HepG2 (cell line): Measurements from ENCODE around the gene OSER1. TPM values are rescaled to one million over a fixed set of nuclear protein-coding genes. Genes with fewer than 3 reads are reported as not detected.

ENCODE experiments used
- ATAC-seq: fragments of 200-7000 bp; cut with Tn5 transposase; 3 replicates; pipeline ENCODE4 v1.9.1; 2020; ENCODE audit warnings: mild to moderate bottlenecking, moderate library complexity
- BruUV-seq: library from RNA; stranded (reverse); fragments of 400-500 nt; replicated peaks from 2 replicates; lab custom pipeline; 2021; lab: Mats Ljungman, UMichigan
- CTCF ChIA-PET: fragments of 300-600 bp; formaldehyde crosslinking; extraction: SDS; loops from one replicate; lab custom pipeline; 2021; ENCODE audit warnings: low total read pairs, inconsistent platforms, low intra/inter-chr PET ratio; lab: Yijun Ruan, JAX
- POLR2A ChIA-PET: fragments of 350-600 bp; sonication (Branson Sonifier 250); formaldehyde crosslinking; loops from one replicate; lab custom pipeline; 2020; ENCODE audit warnings: antibody characterized with exemption, inconsistent platforms; lab: Yijun Ruan, JAX
- DNase-seq: peaks from one replicate; pipeline ENCODE4 v3.0.0-alpha.2; 2015; ENCODE audit warnings: low spot score
- FAIRE-seq: peaks from 3 replicates; lab custom pipeline; 2011; peaks lifted over from hg19 to GRCh38; lab: Jason Lieb, UNC
- H2AFZ ChIP-seq: one replicate; pipeline ENCODE4 v1.6.1; 2011; ENCODE audit warnings: low read length, inconsistent platforms
- H3K27ac ChIP-seq: fragments of 300-600 bp; 3 replicates; pipeline ENCODE4 v1.8.0; 2011; ENCODE audit warnings: mixed run types, mild to moderate bottlenecking, mixed read lengths, low read length, inconsistent platforms; ENCODE audit not compliant: insufficient read depth; ENCODE audit errors: extremely low read length
- H3K27me3 ChIP-seq, 2 experiments: fragments of 200-600 bp in 1 of 2; 2 replicates in 1 of 2; 3 replicates in 1 of 2; pipeline versions ENCODE4 v1.6.0 to v1.8.0; 2011; ENCODE audit warnings: low read length in 2 of 2, mild to moderate bottlenecking in 2 of 2, moderate library complexity in 2 of 2, inconsistent platforms in 1 of 2; ENCODE audit not compliant: insufficient read depth in 2 of 2, control insufficient read depth in 1 of 2
- H3K36me3 ChIP-seq, 2 experiments: fragments of 200-600 bp in 1 of 2; replicated peaks in 1 of 2; 2 replicates in 1 of 2; 3 replicates in 1 of 2; pipeline versions ENCODE4 v1.5.1 to v1.8.0; 2011; ENCODE audit warnings: low read length in 2 of 2, inconsistent platforms in 1 of 2; ENCODE audit not compliant: insufficient read depth in 2 of 2, control insufficient read depth in 1 of 2
- H3K4me1 ChIP-seq: 2 replicates; pipeline ENCODE4 v1.5.1; 2012; ENCODE audit warnings: low read length, inconsistent platforms; ENCODE audit not compliant: insufficient read depth
- H3K4me2 ChIP-seq: 2 replicates; pipeline ENCODE4 v1.6.0; 2011; ENCODE audit warnings: low read depth, low read length, inconsistent platforms
- H3K4me3 ChIP-seq, 3 experiments: fragments of 200-600 bp in 1 of 3; sonication (generic), shearing (Covaris generic) in 1 of 3; replicated peaks in 1 of 3; 2 replicates each; pipeline ENCODE4 v1.5.1; 2011 to 2016; ENCODE audit warnings: low read length in 3 of 3, inconsistent platforms in 2 of 3, low read depth in 2 of 3, mild to moderate bottlenecking in 2 of 3, control low read depth in 1 of 3, mixed read lengths in 1 of 3; ENCODE audit not compliant: insufficient read depth in 1 of 3
- H3K79me2 ChIP-seq: one replicate; pipeline ENCODE4 v1.6.1; 2011; ENCODE audit warnings: low read length, inconsistent platforms; ENCODE audit not compliant: insufficient read depth
- H3K9ac ChIP-seq: 2 replicates; pipeline ENCODE4 v1.6.0; 2011; ENCODE audit warnings: mild to moderate bottlenecking, low read depth, low read length, inconsistent platforms; ENCODE audit not compliant: insufficient read depth
- H3K9me3 ChIP-seq: 2 replicates; pipeline ENCODE4 v1.5.1; 2012; ENCODE audit warnings: mild to moderate bottlenecking, low read length
- H4K20me1 ChIP-seq: 2 replicates; pipeline ENCODE4 v1.6.0; 2011; ENCODE audit warnings: inconsistent platforms, mild to moderate bottlenecking, low read length, moderate library complexity; ENCODE audit not compliant: insufficient read depth
- CCAR2 ChIP-seq: fragments of 200-400 bp; formaldehyde crosslinking; optimal IDR thresholded peaks from 2 replicates; pipeline ENCODE3; 2018; ENCODE audit warnings: low read depth, mild to moderate bottlenecking, low read length, moderate library complexity
- CREB1 ChIP-seq, 2 experiments: fragments of 450-650 bp in 1 of 2; IDR thresholded peaks; 2 replicates each; pipeline ENCODE4 v1.6.1; 2016 to 2017; ENCODE audit warnings: control low read depth in 1 of 2, mild to moderate bottlenecking in 1 of 2, missing compliant biosample characterization in 1 of 2, missing genetic modification characterization in 1 of 2
- DNMT3B ChIP-seq: conservative IDR thresholded peaks from 2 replicates; pipeline ENCODE4 v1.6.1; 2016; ENCODE audit warnings: missing biosample characterization, control low read depth
- SALL2 ChIP-seq: sonication (generic); formaldehyde crosslinking; IDR thresholded peaks from 2 replicates; pipeline ENCODE4 v1.8.1; 2023; ENCODE audit warnings: mild to moderate bottlenecking, missing genetic modification reagents, inconsistent platforms
- SCMH1 ChIP-seq: sonication (generic); formaldehyde crosslinking; IDR thresholded peaks from 2 replicates; pipeline ENCODE4 v1.9.0; 2021; ENCODE audit warnings: missing genetic modification reagents, mild to moderate bottlenecking, borderline replicate concordance
- ZNF143 ChIP-seq: sonication (generic); formaldehyde crosslinking; IDR thresholded peaks from 2 replicates; pipeline ENCODE4 v1.4.0; 2020; ENCODE audit warnings: missing genetic modification reagents
- ZNF335 ChIP-seq: sonication (generic); formaldehyde crosslinking; IDR thresholded peaks from 2 replicates; pipeline ENCODE4 v1.4.0; 2020; ENCODE audit warnings: missing genetic modification reagents
- WGBS: methylation state at CpG from one replicate; pipeline ENCODE4 v1.1.6; 2017; ENCODE audit warnings: low lambda C conversion rate; 5-methylcytosine and 5-hydroxymethylcytosine counted together
- in situ Hi-C: cut with HindIII; loops from 2 replicates; pipeline ENCODE4 v1.10.0; 2017; ENCODE audit warnings: low pct_unique_long_range_greater_than_20kb; ENCODE audit not compliant: extremely low pct_ligation_motif_present
- intact Hi-C: fragments of 100-400 bp; cut with micrococcal nuclease; formaldehyde crosslinking; loops from one replicate; pipeline ENCODE4 v1.10.0; 2022; ENCODE audit not compliant: unreplicated experiment
- polyA plus RNA-seq, 8 experiments: library from polyadenylated mRNA; depleted of rRNA in 3 of 8; stranded (reverse) in 7 of 8; unstranded in 1 of 8; fragments of >200 nt; fragmentation: Illumina TruSeq in 4 of 8; extraction: Trizol in 4 of 8; gene quantifications; 2 replicates each; pipeline versions ENCODE4 v1.2.1 to v1.2.3, GENCODE V29; 2011 to 2016; ENCODE audit warnings: low read depth in 4 of 8, missing spikeins in 1 of 8, mixed read lengths in 1 of 8; ENCODE audit not compliant: insufficient read depth in 1 of 8
- total RNA-seq, 5 experiments: library from RNA; depleted of rRNA; stranded (reverse); fragments of >200 nt; fragmentation: Illumina TruSeq; extraction: Trizol; gene quantifications; 2 replicates each; pipeline ENCODE4 v1.2.3, GENCODE V29; 2016; ENCODE audit warnings: low read depth in 1 of 5
- TF ChIP-seq, protein P1 (sequence below): sonication (generic); formaldehyde crosslinking; IDR thresholded peaks from 2 replicates; pipeline ENCODE4 v1.9.0; 2021; ENCODE audit warnings: mild to moderate bottlenecking, missing genetic modification reagents
- TF ChIP-seq, protein P2 (sequence below): fragments of 450-650 bp; IDR thresholded peaks from 2 replicates; pipeline ENCODE4 v1.6.1; 2016
- TF ChIP-seq, protein P3 (sequence below): sonication (generic); formaldehyde crosslinking; IDR thresholded peaks from 2 replicates; pipeline ENCODE4 v1.4.0; 2020; ENCODE audit warnings: missing genetic modification reagents

The OSER1 gene
- total and polyA plus RNA-seq, 2 of the 13 experiments (the other 11 are each of a cell fraction or from before 2014, with no cell fraction given) = 71.2 to 71.5 TPM

DNA sequence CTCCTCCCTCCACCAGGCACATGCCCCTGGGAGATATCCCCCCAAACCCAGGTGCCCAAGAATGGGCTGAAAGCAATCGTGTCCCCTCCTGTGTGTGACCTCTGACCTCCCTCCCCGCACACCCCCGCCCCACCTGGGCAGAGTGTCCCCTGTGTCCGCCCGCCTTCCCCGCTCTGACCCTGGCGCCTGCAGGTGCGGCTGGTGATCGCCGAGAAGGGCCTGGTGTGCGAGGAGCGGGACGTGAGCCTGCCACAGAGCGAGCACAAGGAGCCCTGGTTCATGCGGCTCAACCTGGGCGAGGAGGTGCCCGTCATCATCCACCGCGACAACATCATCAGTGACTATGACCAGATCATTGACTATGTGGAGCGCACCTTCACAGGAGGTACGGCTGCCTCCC lies 46.4 kb upstream of the OSER1 start:
- CTCF ChIA-PET = no interaction called here
- FAIRE-seq (no peak), DNase-seq (no peak)
- no peaks in the 10 kb centered on the region for H3K9me3 ChIP-seq
- no TSS peak for BruUV-seq
- no peaks in the 10 kb centered on the region for H3K27me3 ChIP-seq
- H3K9ac ChIP-seq = no peak overlapping the region
- in situ Hi-C loops = no loop called here
- 62% methylated on average over 21 of the region's 21 CpGs for WGBS
- TF ChIP-seq SALL2 (CRISPR knock-in tag) (no peak), DNMT3B (no peak), ZNF143 (CRISPR knock-in tag) (no peak), SCMH1 (CRISPR knock-in tag) (no peak), CREB1 (IDR thresholded peaks at IDR 0.05) (0 out of 2 replicates have a peak, but pooled peaks have one; percentile 5), CREB1 (CRISPR knock-in tag; IDR thresholded peaks at IDR 0.05) (no peak), CCAR2 (no peak), ZNF335 (CRISPR knock-in tag) (no peak)
- TF ChIP-seq, protein P1, sequence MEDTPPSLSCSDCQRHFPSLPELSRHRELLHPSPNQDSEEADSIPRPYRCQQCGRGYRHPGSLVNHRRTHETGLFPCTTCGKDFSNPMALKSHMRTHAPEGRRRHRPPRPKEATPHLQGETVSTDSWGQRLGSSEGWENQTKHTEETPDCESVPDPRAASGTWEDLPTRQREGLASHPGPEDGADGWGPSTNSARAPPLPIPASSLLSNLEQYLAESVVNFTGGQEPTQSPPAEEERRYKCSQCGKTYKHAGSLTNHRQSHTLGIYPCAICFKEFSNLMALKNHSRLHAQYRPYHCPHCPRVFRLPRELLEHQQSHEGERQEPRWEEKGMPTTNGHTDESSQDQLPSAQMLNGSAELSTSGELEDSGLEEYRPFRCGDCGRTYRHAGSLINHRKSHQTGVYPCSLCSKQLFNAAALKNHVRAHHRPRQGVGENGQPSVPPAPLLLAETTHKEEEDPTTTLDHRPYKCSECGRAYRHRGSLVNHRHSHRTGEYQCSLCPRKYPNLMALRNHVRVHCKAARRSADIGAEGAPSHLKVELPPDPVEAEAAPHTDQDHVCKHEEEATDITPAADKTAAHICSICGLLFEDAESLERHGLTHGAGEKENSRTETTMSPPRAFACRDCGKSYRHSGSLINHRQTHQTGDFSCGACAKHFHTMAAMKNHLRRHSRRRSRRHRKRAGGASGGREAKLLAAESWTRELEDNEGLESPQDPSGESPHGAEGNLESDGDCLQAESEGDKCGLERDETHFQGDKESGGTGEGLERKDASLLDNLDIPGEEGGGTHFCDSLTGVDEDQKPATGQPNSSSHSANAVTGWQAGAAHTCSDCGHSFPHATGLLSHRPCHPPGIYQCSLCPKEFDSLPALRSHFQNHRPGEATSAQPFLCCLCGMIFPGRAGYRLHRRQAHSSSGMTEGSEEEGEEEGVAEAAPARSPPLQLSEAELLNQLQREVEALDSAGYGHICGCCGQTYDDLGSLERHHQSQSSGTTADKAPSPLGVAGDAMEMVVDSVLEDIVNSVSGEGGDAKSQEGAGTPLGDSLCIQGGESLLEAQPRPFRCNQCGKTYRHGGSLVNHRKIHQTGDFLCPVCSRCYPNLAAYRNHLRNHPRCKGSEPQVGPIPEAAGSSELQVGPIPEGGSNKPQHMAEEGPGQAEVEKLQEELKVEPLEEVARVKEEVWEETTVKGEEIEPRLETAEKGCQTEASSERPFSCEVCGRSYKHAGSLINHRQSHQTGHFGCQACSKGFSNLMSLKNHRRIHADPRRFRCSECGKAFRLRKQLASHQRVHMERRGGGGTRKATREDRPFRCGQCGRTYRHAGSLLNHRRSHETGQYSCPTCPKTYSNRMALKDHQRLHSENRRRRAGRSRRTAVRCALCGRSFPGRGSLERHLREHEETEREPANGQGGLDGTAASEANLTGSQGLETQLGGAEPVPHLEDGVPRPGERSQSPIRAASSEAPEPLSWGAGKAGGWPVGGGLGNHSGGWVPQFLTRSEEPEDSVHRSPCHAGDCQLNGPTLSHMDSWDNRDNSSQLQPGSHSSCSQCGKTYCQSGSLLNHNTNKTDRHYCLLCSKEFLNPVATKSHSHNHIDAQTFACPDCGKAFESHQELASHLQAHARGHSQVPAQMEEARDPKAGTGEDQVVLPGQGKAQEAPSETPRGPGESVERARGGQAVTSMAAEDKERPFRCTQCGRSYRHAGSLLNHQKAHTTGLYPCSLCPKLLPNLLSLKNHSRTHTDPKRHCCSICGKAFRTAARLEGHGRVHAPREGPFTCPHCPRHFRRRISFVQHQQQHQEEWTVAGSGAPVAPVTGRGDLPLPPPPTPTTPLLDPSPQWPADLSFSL (CRISPR knock-in tag) = no peak
- TF ChIP-seq, protein P2, sequence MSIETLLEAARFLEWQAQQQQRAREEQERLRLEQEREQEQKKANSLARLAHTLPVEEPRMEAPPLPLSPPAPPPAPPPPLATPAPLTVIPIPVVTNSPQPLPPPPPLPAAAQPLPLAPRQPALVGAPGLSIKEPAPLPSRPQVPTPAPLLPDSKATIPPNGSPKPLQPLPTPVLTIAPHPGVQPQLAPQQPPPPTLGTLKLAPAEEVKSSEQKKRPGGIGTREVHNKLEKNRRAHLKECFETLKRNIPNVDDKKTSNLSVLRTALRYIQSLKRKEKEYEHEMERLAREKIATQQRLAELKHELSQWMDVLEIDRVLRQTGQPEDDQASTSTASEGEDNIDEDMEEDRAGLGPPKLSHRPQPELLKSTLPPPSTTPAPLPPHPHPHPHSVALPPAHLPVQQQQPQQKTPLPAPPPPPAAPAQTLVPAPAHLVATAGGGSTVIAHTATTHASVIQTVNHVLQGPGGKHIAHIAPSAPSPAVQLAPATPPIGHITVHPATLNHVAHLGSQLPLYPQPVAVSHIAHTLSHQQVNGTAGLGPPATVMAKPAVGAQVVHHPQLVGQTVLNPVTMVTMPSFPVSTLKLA = peak; percentile 19; the same call in 1 of the 2 replicates
- TF ChIP-seq, protein P3, sequence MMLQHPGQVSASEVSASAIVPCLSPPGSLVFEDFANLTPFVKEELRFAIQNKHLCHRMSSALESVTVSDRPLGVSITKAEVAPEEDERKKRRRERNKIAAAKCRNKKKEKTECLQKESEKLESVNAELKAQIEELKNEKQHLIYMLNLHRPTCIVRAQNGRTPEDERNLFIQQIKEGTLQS (CRISPR knock-in tag) = no peak
- TF ChIP-seq, all 625 proteins: peak for 2
- H3K36me3 ChIP-seq = no peaks in the 10 kb centered on the region
- POLR2A ChIA-PET = no interaction called here
- intact Hi-C loops = no loop called here
- H3K4me1 ChIP-seq = peaks cover 15% of the 10 kb centered on the region
- no peak for ATAC-seq
- H3K4me2 ChIP-seq = no peak overlapping the region
- no peak overlapping the region for H3K27ac ChIP-seq
- no peak overlapping the region for H2AFZ ChIP-seq
- no peaks in the 10 kb centered on the region for H4K20me1 ChIP-seq
- H3K4me3 ChIP-seq = no peak overlapping the region
- H3K79me2 ChIP-seq = no peaks in the 10 kb centered on the region
